Ovary (tissue), 3 donors: ENCODE results near the gene GLCE.

Experiments
- CTCF ChIP-seq, 3 donors: fragments of 450-650 bp in 2 of 3; fragments of 200-600 bp in 1 of 3; IDR thresholded peaks; one replicate each; pipeline versions ENCODE4 v1.5.1 to v1.8.0; 2016 to 2022; ENCODE audit warnings: antibody characterized with exemption in 3 of 3, mild to moderate bottlenecking in 1 of 3
- POLR2A ChIP-seq: fragments of 450-650 bp; IDR thresholded peaks from one replicate; pipeline ENCODE4 v1.6.1; 2017; ENCODE audit warnings: antibody characterized with exemption, mild to moderate bottlenecking, moderate library complexity
- donor health status: DM: no; HTN: no; CAD: no.

- no peak for TF ChIP-seq POLR2A
- no peak for TF ChIP-seq CTCF (IDR thresholded peaks at IDR 0.05)
These were observed 20.1 kb upstream of the GLCE start for GRCh38 chr15:69140306-69140705.
